GM12878 (cell line): Measurements from ENCODE around the gene ZNF57. TPM values are rescaled to one million over a fixed set of nuclear protein-coding genes. Genes with fewer than 3 reads are reported as not detected.

ENCODE experiments used
- CBFB ChIP-seq: IDR thresholded peaks from 2 replicates; pipeline ENCODE4 v1.6.1; 2016; ENCODE audit warnings: antibody characterized with exemption, low read depth
- EED ChIP-seq: sonication (generic); IDR thresholded peaks from 2 replicates; pipeline ENCODE4 v1.6.1; 2016; ENCODE audit warnings: antibody characterized with exemption, low read depth
- ESRRA ChIP-seq: IDR thresholded peaks from 2 replicates; pipeline ENCODE4 v1.6.1; 2012; ENCODE audit warnings: mild to moderate bottlenecking, low read length, improper control_type of control experiment
- EZH2 ChIP-seq: IDR thresholded peaks from 2 replicates; pipeline ENCODE4 v1.6.1; 2012; ENCODE audit warnings: low read depth, mild to moderate bottlenecking, control low read depth, inconsistent platforms, low read length, borderline replicate concordance; ENCODE audit not compliant: control insufficient read depth
- HDAC6 ChIP-seq: fragments of 200-600 bp; sonication (generic); IDR thresholded peaks from one replicate; pipeline ENCODE4 v1.8.0; 2017; ENCODE audit warnings: antibody characterized with exemption; ENCODE audit not compliant: unreplicated experiment
- HSF1 ChIP-seq: fragments of 150-350 bp; IDR thresholded peaks from 2 replicates; pipeline ENCODE4 v1.6.1; 2014; ENCODE audit warnings: mild to moderate bottlenecking, low read depth, low read length
- KAT2A ChIP-seq: conservative IDR thresholded peaks from 2 replicates; pipeline ENCODE4 v1.6.1; 2011; ENCODE audit warnings: low read depth, low read length; ENCODE audit not compliant: control insufficient read depth
- KLF5 ChIP-seq: fragments of 450-650 bp; IDR thresholded peaks from 2 replicates; pipeline ENCODE4 v1.6.1; 2014; ENCODE audit warnings: mild to moderate bottlenecking; ENCODE audit not compliant: partially characterized antibody
- LARP7 ChIP-seq: fragments of 450-650 bp; IDR thresholded peaks from 2 replicates; pipeline ENCODE4 v1.6.1; 2017; ENCODE audit warnings: mild to moderate bottlenecking
- MAX ChIP-seq: IDR thresholded peaks from 2 replicates; pipeline ENCODE4 v1.6.1; 2012; ENCODE audit warnings: low read depth, low read length, improper control_type of control experiment
- MYC ChIP-seq: IDR thresholded peaks from 2 replicates; pipeline ENCODE4 v1.6.1; 2011; ENCODE audit warnings: mild to moderate bottlenecking, low read length, moderate library complexity, inconsistent platforms; ENCODE audit not compliant: insufficient read depth, insufficient replicate concordance, insufficient read length, severe bottlenecking
- NFXL1 ChIP-seq: fragments of 450-650 bp; IDR thresholded peaks from 2 replicates; pipeline ENCODE4 v1.6.1; 2017; ENCODE audit warnings: antibody characterized with exemption, mild to moderate bottlenecking, borderline replicate concordance
- NFYA ChIP-seq: IDR thresholded peaks from 2 replicates; pipeline ENCODE4 v1.6.1; 2011; ENCODE audit warnings: low read depth, mild to moderate bottlenecking, low read length, improper control_type of control experiment, borderline replicate concordance
- POLR2A ChIP-seq: IDR thresholded peaks from 2 replicates; pipeline ENCODE4 v1.6.1; 2011; ENCODE audit warnings: low read depth, mild to moderate bottlenecking, low read length
- RBBP5 ChIP-seq: fragments of 200-600 bp; sonication (generic); conservative IDR thresholded peaks from 2 replicates; pipeline ENCODE4 v1.6.1; 2016
- RELA ChIP-seq: fragments of 450-650 bp; IDR thresholded peaks from 2 replicates; pipeline ENCODE4 v1.8.0; 2014; ENCODE audit warnings: borderline replicate concordance; ENCODE audit not compliant: partially characterized antibody
- RFX5 ChIP-seq: IDR thresholded peaks from 2 replicates; pipeline ENCODE4 v1.6.1; 2011; ENCODE audit warnings: low read depth, low read length, improper control_type of control experiment
- RUNX3 ChIP-seq: IDR thresholded peaks from 2 replicates; pipeline ENCODE4 v1.6.1; 2012; ENCODE audit warnings: low read length, inconsistent platforms
- SIX5 ChIP-seq: IDR thresholded peaks from 2 replicates; pipeline ENCODE4 v1.6.1; 2011; ENCODE audit warnings: mild to moderate bottlenecking, low read depth, low read length, moderate library complexity; ENCODE audit not compliant: severe bottlenecking
- SMARCA5 ChIP-seq: fragments of 450-650 bp; IDR thresholded peaks from 2 replicates; pipeline ENCODE4 v1.6.1; 2017; ENCODE audit warnings: mild to moderate bottlenecking
- SUZ12 ChIP-seq: fragments of 200-600 bp; sonication (generic); IDR thresholded peaks from one replicate; pipeline ENCODE4 v1.6.1; 2018; ENCODE audit warnings: antibody characterized with exemption, mild to moderate bottlenecking; ENCODE audit not compliant: unreplicated experiment
- ZNF207 ChIP-seq: fragments of 450-650 bp; IDR thresholded peaks from 2 replicates; pipeline ENCODE4 v1.6.1; 2014; ENCODE audit warnings: antibody characterized with exemption, mild to moderate bottlenecking, borderline replicate concordance
- ZNF384 ChIP-seq: IDR thresholded peaks from 2 replicates; pipeline ENCODE4 v1.6.1; 2012; ENCODE audit warnings: low read depth, mild to moderate bottlenecking, low read length, improper control_type of control experiment, borderline replicate concordance
- polyA plus RNA-seq, 11 experiments: library from polyadenylated mRNA; depleted of rRNA in 4 of 11; unstranded in 6 of 11; stranded (reverse) in 5 of 11; fragments of >200 nt; fragmentation: Nextera tagmentation in 4 of 11; fragmentation: Illumina TruSeq in 1 of 11; extraction: Ambion mirVana in 4 of 11; extraction: Trizol in 1 of 11; gene quantifications; 1 replicate in 1 of 11; 2 replicates in 10 of 11; pipeline versions ENCODE4 v1.2.1 to v1.2.3, GENCODE V29; 2011 to 2016; ENCODE audit warnings: inconsistent platforms in 2 of 11, missing spikeins in 2 of 11, low read depth in 1 of 11
- total RNA-seq, 4 experiments: library from RNA; depleted of rRNA in 3 of 4; stranded (reverse); fragments of >200 nt in 3 of 4; fragmentation: Illumina TruSeq in 1 of 4; extraction: Trizol in 1 of 4; gene quantifications; 2 replicates each; pipeline versions ENCODE4 v1.2.1 to v1.2.3, GENCODE V29; 2013 to 2021
- TF ChIP-seq, protein P1 (sequence below): IDR thresholded peaks from 2 replicates; pipeline ENCODE4 v1.6.1; 2011; ENCODE audit warnings: borderline replicate concordance, low read depth, mild to moderate bottlenecking, moderate library complexity, low read length; ENCODE audit not compliant: insufficient read depth, poor library complexity, severe bottlenecking
- TF ChIP-seq, protein P2 (sequence below): IDR thresholded peaks from 2 replicates; pipeline ENCODE4 v1.6.1; 2012; ENCODE audit warnings: low read length, inconsistent platforms

Gene ZNF57
- total and polyA plus RNA-seq, 10 of the 15 experiments (the other 5 are each of a cell fraction or from before 2014, with no cell fraction given): 2.7 to 8.9 (median 5.8) TPM

- TF ChIP-seq ZNF207: no peak; the same call in 1 of the 2 replicates
- no peak for TF ChIP-seq RFX5
- TF ChIP-seq POLR2A: peak; percentile 97
- no peak for TF ChIP-seq ESRRA
- TF ChIP-seq MYC: no peak
- peak; percentile 80 for TF ChIP-seq CBFB
- no peak for TF ChIP-seq NFXL1
- peak; percentile 96 for TF ChIP-seq SMARCA5
- peak; percentile 78 for TF ChIP-seq KLF5
- 0 out of 2 replicates have a peak, but pooled peaks have one; percentile 50 for TF ChIP-seq LARP7
- TF ChIP-seq HSF1: 0 out of 2 replicates have a peak, but pooled peaks have one; percentile 57
- TF ChIP-seq, protein P1, sequence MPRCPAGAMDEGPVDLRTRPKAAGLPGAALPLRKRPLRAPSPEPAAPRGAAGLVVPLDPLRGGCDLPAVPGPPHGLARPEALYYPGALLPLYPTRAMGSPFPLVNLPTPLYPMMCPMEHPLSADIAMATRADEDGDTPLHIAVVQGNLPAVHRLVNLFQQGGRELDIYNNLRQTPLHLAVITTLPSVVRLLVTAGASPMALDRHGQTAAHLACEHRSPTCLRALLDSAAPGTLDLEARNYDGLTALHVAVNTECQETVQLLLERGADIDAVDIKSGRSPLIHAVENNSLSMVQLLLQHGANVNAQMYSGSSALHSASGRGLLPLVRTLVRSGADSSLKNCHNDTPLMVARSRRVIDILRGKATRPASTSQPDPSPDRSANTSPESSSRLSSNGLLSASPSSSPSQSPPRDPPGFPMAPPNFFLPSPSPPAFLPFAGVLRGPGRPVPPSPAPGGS: no peak
- 0 out of 2 replicates have a peak, but pooled peaks have one; percentile 20 for TF ChIP-seq MAX
- TF ChIP-seq, protein P2, sequence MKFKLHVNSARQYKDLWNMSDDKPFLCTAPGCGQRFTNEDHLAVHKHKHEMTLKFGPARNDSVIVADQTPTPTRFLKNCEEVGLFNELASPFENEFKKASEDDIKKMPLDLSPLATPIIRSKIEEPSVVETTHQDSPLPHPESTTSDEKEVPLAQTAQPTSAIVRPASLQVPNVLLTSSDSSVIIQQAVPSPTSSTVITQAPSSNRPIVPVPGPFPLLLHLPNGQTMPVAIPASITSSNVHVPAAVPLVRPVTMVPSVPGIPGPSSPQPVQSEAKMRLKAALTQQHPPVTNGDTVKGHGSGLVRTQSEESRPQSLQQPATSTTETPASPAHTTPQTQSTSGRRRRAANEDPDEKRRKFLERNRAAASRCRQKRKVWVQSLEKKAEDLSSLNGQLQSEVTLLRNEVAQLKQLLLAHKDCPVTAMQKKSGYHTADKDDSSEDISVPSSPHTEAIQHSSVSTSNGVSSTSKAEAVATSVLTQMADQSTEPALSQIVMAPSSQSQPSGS: no peak
- TF ChIP-seq EZH2: no peak
- TF ChIP-seq RUNX3: peak; percentile 66
- no peak; the same call in 1 of the 2 replicates for TF ChIP-seq NFYA
- no peak for TF ChIP-seq KAT2A
- TF ChIP-seq SUZ12: no peak
- TF ChIP-seq RELA: peak; percentile 58
- peak; percentile 9 for TF ChIP-seq SIX5
- TF ChIP-seq EED: 0 out of 2 replicates have a peak, but pooled peaks have one; percentile 10
- no peak for TF ChIP-seq ZNF384
- no peak for TF ChIP-seq RBBP5
- no peak for TF ChIP-seq HDAC6
These were observed 49.8 kb downstream of the ZNF57 start (continued) for GRCh38 chr19:2950286-2951124.
